ENCODE data around the gene ELFN2.

ELFN2 gene

DNA sequence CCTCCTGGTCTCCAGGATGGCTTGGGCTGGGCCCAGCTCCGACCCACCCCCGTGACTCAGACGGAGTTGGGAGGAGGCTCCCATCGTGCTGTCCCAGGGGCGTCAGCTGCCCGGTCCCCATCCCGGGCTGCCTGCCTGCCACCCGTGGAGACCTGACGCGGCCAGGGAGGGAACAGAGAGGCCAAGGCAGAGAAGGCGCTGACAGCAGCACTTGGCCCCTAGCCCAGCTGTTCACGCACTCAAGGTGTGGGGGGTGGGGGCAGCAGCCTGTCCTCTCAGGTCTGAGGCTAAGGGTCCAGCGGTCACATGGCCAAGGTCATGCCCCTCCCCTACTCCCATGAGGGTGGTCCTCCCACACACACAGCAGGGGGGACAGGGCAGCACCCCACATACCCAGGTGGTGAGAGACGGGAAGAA lies 48.6 kb downstream of the ELFN2 start:
- no peak overlapping the region for H3K27ac ChIP-seq
- TF ChIP-seq CTCF (conservative IDR thresholded peaks at IDR 0.05), result no peak

DNA sequence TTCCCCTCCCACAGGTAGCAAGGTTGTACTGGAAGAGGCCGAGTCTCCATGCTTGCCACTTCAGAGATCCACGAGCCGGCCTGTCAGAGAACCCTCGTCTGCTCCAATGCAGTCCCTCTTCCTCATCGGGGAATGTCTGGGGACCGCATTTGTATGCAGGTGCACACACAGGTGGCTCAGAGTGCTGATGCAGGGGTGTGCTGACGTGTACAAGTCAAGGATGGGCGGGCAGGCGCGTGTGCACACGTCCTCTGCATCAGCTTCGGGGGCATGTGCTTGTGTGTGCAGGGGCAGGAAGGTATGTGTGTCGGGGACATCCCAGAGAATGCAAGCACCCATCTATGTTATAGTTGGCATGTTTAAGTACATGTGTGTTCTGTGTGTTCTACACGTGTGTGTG lies 49.4 kb downstream of the ELFN2 start:
- no peak overlapping the region for H3K27ac ChIP-seq
- TF ChIP-seq CTCF (conservative IDR thresholded peaks at IDR 0.05), result no peak

GRCh38 chr22:37377138-37377537 lies 50.1 kb downstream of the ELFN2 start:
- H3K27ac ChIP-seq, result no peak overlapping the region
- TF ChIP-seq CTCF (conservative IDR thresholded peaks at IDR 0.05), result no peak

GRCh38 chr22:37376643-37377042 lies 50.6 kb downstream of the ELFN2 start:
- no peak for TF ChIP-seq CTCF (conservative IDR thresholded peaks at IDR 0.05)
- no peak overlapping the region for H3K27ac ChIP-seq

DNA sequence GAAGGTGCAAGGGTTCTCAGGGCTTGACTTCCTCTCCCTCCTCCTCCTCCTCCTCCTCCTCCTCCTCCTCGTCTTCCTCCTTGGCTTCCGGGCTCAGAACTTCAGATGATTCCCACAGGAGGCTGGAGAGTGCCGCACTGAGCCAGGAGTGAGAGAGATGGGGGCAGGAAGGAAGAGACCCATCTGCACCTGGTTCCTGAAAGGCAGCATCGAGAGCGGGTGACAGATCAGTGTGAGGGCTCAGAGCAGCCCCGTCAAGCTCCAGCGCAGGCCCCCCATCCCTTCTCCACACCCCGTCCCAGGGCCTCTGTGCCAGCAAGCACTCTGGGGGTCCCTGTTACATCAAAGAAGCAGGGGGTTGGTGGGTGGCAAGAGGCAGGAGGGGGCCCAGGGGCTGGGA lies 51.5 kb downstream of the ELFN2 start:
- TF ChIP-seq CTCF (conservative IDR thresholded peaks at IDR 0.05), result no peak
- H3K27ac ChIP-seq, result no peak overlapping the region

- TF ChIP-seq CTCF (conservative IDR thresholded peaks at IDR 0.05), result no peak
- no peak overlapping the region for H3K27ac ChIP-seq
Measured at GRCh38 chr22:37374571-37374970, 52.7 kb downstream of the ELFN2 start.

GRCh38 chr22:37373451-37373850 lies 53.8 kb downstream of the ELFN2 start:
- H3K27ac ChIP-seq, result no peak overlapping the region
- no peak for TF ChIP-seq CTCF (conservative IDR thresholded peaks at IDR 0.05)

DNA sequence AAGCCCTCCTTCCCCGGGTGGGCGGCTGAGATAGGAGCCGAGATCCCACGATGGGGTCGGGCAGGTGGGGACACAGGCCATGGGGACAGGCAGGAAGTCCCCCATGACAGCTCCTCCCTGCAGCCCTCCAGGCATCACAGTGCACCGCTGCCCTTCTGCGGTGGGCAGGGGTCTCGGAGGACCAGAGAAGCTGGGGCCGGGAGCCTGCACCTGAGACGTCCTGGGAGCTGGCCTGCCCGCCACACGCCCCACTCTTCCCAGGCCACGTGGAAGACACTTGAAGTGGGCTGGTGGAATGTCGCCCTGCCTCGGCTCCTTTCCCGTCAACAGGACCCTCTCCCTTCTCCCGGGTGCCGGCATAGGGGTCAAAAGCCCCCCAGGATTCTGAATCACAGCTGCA lies 55.4 kb downstream of the ELFN2 start:
- TF ChIP-seq CTCF (conservative IDR thresholded peaks at IDR 0.05), result no peak
- H3K27ac ChIP-seq, result no peak overlapping the region
